ENCODE results near the gene ITGA7. TPM values are rescaled to one million over a fixed set of nuclear protein-coding genes. Genes with fewer than 3 reads are reported as not detected.
A peak's percentile ranks its signal among the peaks of the same experiment; 100 is the strongest.

Gene ITGA7
- 14.7 and 21.4 TPM in 2 replicates for total RNA-seq (2021)
- percentile 34 among the genes with signal in this experiment for Bru-seq, nascent RNA
- BruChase-seq, experiment 1, labeled RNA remaining after a 2-hour chase = percentile 37 among the genes with signal in this experiment
- BruChase-seq, experiment 2, labeled RNA remaining after a 6-hour chase = percentile 42 among the genes with signal in this experiment
- long read RNA-seq, partial matches to known transcripts = 2 of 10 reads
- long read RNA-seq, other reads (novel, unspliced or antisense) = 8 of 10 reads

- BruUV-seq (replicated peaks) = no TSS peak
- Histone ChIP-seq H3K27me3 (replicated peaks; ENCODE audit: insufficient read depth, low read depth, low read length, poor library complexity) (no peaks in the 10 kb centered on the region), H3K9me3 (ENCODE audit: low read depth, low read length, poor library complexity, severe bottlenecking) (no peaks in the 10 kb centered on the region), H3K4me1 (ENCODE audit: insufficient read depth, low read length, poor library complexity, severe bottlenecking) (peaks cover 14% of the 10 kb centered on the region), H3K4me3 (ENCODE audit: low read depth, low read length, poor library complexity, severe bottlenecking) (peak within 1 kb of the TSS; percentile 58), H3K27ac (ENCODE audit: low read depth, low read length, poor library complexity, severe bottlenecking) (no peak within 1 kb of the TSS), H3K36me3 (ENCODE audit: insufficient read depth, low read length, poor library complexity, severe bottlenecking) (no peaks in the 10 kb centered on the region)
- CTCF ChIA-PET = interaction anchor here (1.0 kb wide), 1 partner anchor 31 kb away, joined by 3 read pairs; no protein-coding TSS in a partner anchor
- POLR2A ChIA-PET (ENCODE audit: low non-redundant PET) = no interaction called here
- no peak for TF ChIP-seq CTCF (conservative IDR thresholded peaks at IDR 0.05; ENCODE audit: low read depth, low read length)
- TF ChIP-seq EZH2 (IDR thresholded peaks at IDR 0.05; ENCODE audit: borderline replicate concordance, low read depth, low read length, poor library complexity, severe bottlenecking) = no peak
- DNase-seq (ENCODE audit: low spot score) = peak; percentile 73
- intact Hi-C loops (cut with micrococcal nuclease; ENCODE audit: unreplicated experiment) = no loop called here
These were observed at the start of gene ITGA7 for GRCh38 chr12:55707841-55708694. Gene ITGA7 (minus strand): TSS chr12:55707904. CDS start chr12:55707682, 222 bp downstream.

GRCh38 chr12:55755246-55755645 is 47.5 kb upstream of the ITGA7 start:
- TF ChIP-seq EZH2 (IDR thresholded peaks at IDR 0.05; ENCODE audit: borderline replicate concordance, low read depth, low read length, poor library complexity, severe bottlenecking) (no peak), CTCF (conservative IDR thresholded peaks at IDR 0.05; ENCODE audit: low read depth, low read length) (no peak)
- H3K36me3 ChIP-seq (ENCODE audit: insufficient read depth, low read length, poor library complexity, severe bottlenecking) = peaks cover 92% of the 10 kb centered on the region
- intact Hi-C loops (cut with micrococcal nuclease; ENCODE audit: unreplicated experiment) = no loop called here
- no peak overlapping the region for H3K27ac ChIP-seq (ENCODE audit: low read depth, low read length, poor library complexity, severe bottlenecking)
- POLR2A ChIA-PET (ENCODE audit: low non-redundant PET) = interaction anchor here (1.3 kb wide), 1 partner anchor 12 kb away, joined by 3 read pairs; no protein-coding TSS in a partner anchor
- DNase-seq (ENCODE audit: low spot score) = no peak
- H3K4me3 ChIP-seq (ENCODE audit: low read depth, low read length, poor library complexity, severe bottlenecking) = no peak overlapping the region
- H3K27me3 ChIP-seq (replicated peaks; ENCODE audit: insufficient read depth, low read depth, low read length, poor library complexity) = no peaks in the 10 kb centered on the region
- H3K4me1 ChIP-seq (ENCODE audit: insufficient read depth, low read length, poor library complexity, severe bottlenecking) = no peaks in the 10 kb centered on the region
- H3K9me3 ChIP-seq (ENCODE audit: low read depth, low read length, poor library complexity, severe bottlenecking) = no peaks in the 10 kb centered on the region
- BruUV-seq (replicated peaks) = no TSS peak
- CTCF ChIA-PET = no interaction called here

GRCh38 chr12:55748230-55748993 is 40.7 kb upstream of the ITGA7 start:
- H3K4me3 ChIP-seq (ENCODE audit: low read depth, low read length, poor library complexity, severe bottlenecking) = no peak overlapping the region
- H3K36me3 ChIP-seq (ENCODE audit: insufficient read depth, low read length, poor library complexity, severe bottlenecking) = peaks cover 61% of the 10 kb centered on the region
- POLR2A ChIA-PET (ENCODE audit: low non-redundant PET) = no interaction called here
- CTCF ChIA-PET = no interaction called here
- DNase-seq (ENCODE audit: low spot score) = no peak
- no peaks in the 10 kb centered on the region for H3K27me3 ChIP-seq (replicated peaks; ENCODE audit: insufficient read depth, low read depth, low read length, poor library complexity)
- no TSS peak for BruUV-seq (replicated peaks)
- peaks cover 9% of the 10 kb centered on the region for H3K4me1 ChIP-seq (ENCODE audit: insufficient read depth, low read length, poor library complexity, severe bottlenecking)
- H3K9me3 ChIP-seq (ENCODE audit: low read depth, low read length, poor library complexity, severe bottlenecking) = no peaks in the 10 kb centered on the region
- intact Hi-C loops (cut with micrococcal nuclease; ENCODE audit: unreplicated experiment) = no loop called here
- no peak overlapping the region for H3K27ac ChIP-seq (ENCODE audit: low read depth, low read length, poor library complexity, severe bottlenecking)
- TF ChIP-seq CTCF (conservative IDR thresholded peaks at IDR 0.05; ENCODE audit: low read depth, low read length) (no peak), EZH2 (IDR thresholded peaks at IDR 0.05; ENCODE audit: borderline replicate concordance, low read depth, low read length, poor library complexity, severe bottlenecking) (no peak)
